HCT116 (cell line): ENCODE data around the gene CAPN1. TPM values are rescaled to one million over a fixed set of nuclear protein-coding genes. Genes with fewer than 3 reads are reported as not detected.

Experiments
- ATAC-seq: fragments of 200-7000 bp; cut with Tn5 transposase; 2 replicates; pipeline ENCODE4 v1.9.1; 2020; ENCODE audit warnings: mild to moderate bottlenecking, moderate library complexity
- BruUV-seq: library from RNA; stranded (reverse); fragments of 400-500 nt; replicated peaks from 2 replicates; lab custom pipeline; 2021; lab: Mats Ljungman, UMichigan
- CTCF ChIA-PET: fragments of 300-600 bp; sonication (Branson Sonifier 250); formaldehyde crosslinking; loops from one replicate; lab custom pipeline; 2021; ENCODE audit warnings: antibody characterized with exemption; lab: Charles Lee
- POLR2A ChIA-PET: fragments of 300-600, 350-600 bp; sonication (Branson Sonifier 250); formaldehyde crosslinking; loops from one replicate; lab custom pipeline; 2021; ENCODE audit warnings: antibody characterized with exemption; lab: Charles Lee
- RAD21 ChIA-PET, 2 experiments: fragments of 300-600 bp; sonication (Branson Sonifier 250); formaldehyde crosslinking; loops; one replicate each; lab custom pipeline; 2023; ENCODE audit warnings: low total read pairs in 2 of 2; ENCODE audit not compliant: uncharacterized antibody in 2 of 2, unreplicated experiment in 2 of 2, low non-redundant PET in 1 of 2; lab: Charles Lee
- DNase-seq: peaks from one replicate; pipeline ENCODE4 v3.0.0-alpha.2; 2010; ENCODE audit warnings: low read depth, low spot score
- H2AFZ ChIP-seq: fragments of 200-600 bp; shearing (Covaris generic), sonication (generic); 2 replicates; pipeline ENCODE4 v1.6.1; 2017; ENCODE audit warnings: low read depth, mixed run types, mixed read lengths, antibody characterized with exemption, low read length; ENCODE audit not compliant: poor library complexity, severe bottlenecking
- H3K27ac ChIP-seq: 2 replicates; pipeline ENCODE4 v1.5.1; 2012; ENCODE audit warnings: low read depth, low read length
- H3K27me3 ChIP-seq: fragments of 200-600 bp; sonication (generic); 2 replicates; pipeline ENCODE4 v1.6.1; 2016; ENCODE audit warnings: mixed run types, low read length, mixed read lengths; ENCODE audit not compliant: insufficient read depth
- H3K36me3 ChIP-seq, 2 experiments: fragments of 200-500 bp in 1 of 2; fragments of 200-600 bp in 1 of 2; sonication (Bioruptor generic) in 1 of 2; sonication (generic) in 1 of 2; 2 replicates each; pipeline versions ENCODE4 v1.5.1 to v1.6.1; 2014 to 2016; ENCODE audit warnings: low read length in 2 of 2, inconsistent platforms in 1 of 2, mixed read lengths in 1 of 2, mixed run types in 1 of 2; ENCODE audit not compliant: insufficient read depth in 2 of 2, control insufficient read depth in 1 of 2
- H3K4me1 ChIP-seq, 2 experiments: fragments of 200-600 bp in 1 of 2; sonication (generic) in 1 of 2; 2 replicates each; pipeline versions ENCODE4 v1.5.1 to v1.6.1; 2012 to 2017; ENCODE audit warnings: low read length in 2 of 2, inconsistent platforms in 1 of 2, mild to moderate bottlenecking in 1 of 2, mixed read lengths in 1 of 2, mixed run types in 1 of 2, moderate library complexity in 1 of 2; ENCODE audit not compliant: insufficient read depth in 2 of 2, control insufficient read depth in 1 of 2
- H3K4me2 ChIP-seq: fragments of 200-600 bp; sonication (generic); 2 replicates; pipeline ENCODE4 v1.6.1; 2017; ENCODE audit warnings: mixed run types, low read length, mixed read lengths
- H3K4me3 ChIP-seq, 2 experiments: fragments of 200-600 bp in 1 of 2; sonication (generic) in 1 of 2; replicated peaks in 1 of 2; 2 replicates each; pipeline ENCODE4 v1.5.1; 2011 to 2016; ENCODE audit warnings: low read length in 2 of 2, control low read depth in 1 of 2, low read depth in 1 of 2, mild to moderate bottlenecking in 1 of 2, mixed read lengths in 1 of 2, mixed run types in 1 of 2
- H3K79me2 ChIP-seq: fragments of 200-600 bp; sonication (generic); 2 replicates; pipeline ENCODE4 v1.6.1; 2017; ENCODE audit warnings: mild to moderate bottlenecking, mixed run types, low read length, moderate library complexity, mixed read lengths; ENCODE audit not compliant: insufficient read depth
- H3K9ac ChIP-seq: fragments of 200-600 bp; sonication (generic); 2 replicates; pipeline ENCODE4 v1.6.1; 2016; ENCODE audit warnings: low read length, mixed read lengths
- H3K9me2 ChIP-seq: fragments of 200-600 bp; sonication (generic), shearing (Covaris generic); 2 replicates; pipeline ENCODE4 v1.6.1; 2017; ENCODE audit warnings: mixed run types, mild to moderate bottlenecking, moderate library complexity; ENCODE audit not compliant: insufficient read depth
- H3K9me3 ChIP-seq, 2 experiments: fragments of 200-500 bp in 1 of 2; fragments of 200-600 bp in 1 of 2; sonication (Bioruptor generic) in 1 of 2; sonication (generic) in 1 of 2; 2 replicates each; pipeline ENCODE4 v1.6.1; 2014 to 2017; ENCODE audit warnings: low read length in 2 of 2, mixed read lengths in 2 of 2, inconsistent platforms in 1 of 2, low read depth in 1 of 2, mild to moderate bottlenecking in 1 of 2, mixed run types in 1 of 2, moderate library complexity in 1 of 2; ENCODE audit not compliant: control insufficient read depth in 1 of 2, insufficient read depth in 1 of 2
- H4K20me1 ChIP-seq: fragments of 200-600 bp; sonication (generic), shearing (Covaris generic); 2 replicates; pipeline ENCODE4 v1.6.1; 2017; ENCODE audit warnings: mixed run types, mild to moderate bottlenecking, moderate library complexity; ENCODE audit not compliant: insufficient read depth
- CBX3 ChIP-seq: IDR thresholded peaks from 2 replicates; pipeline ENCODE4 v1.6.1; 2012; ENCODE audit warnings: low read depth
- CEBPB ChIP-seq: IDR thresholded peaks from 2 replicates; pipeline ENCODE4 v1.6.1; 2012; ENCODE audit warnings: low read depth
- EGR1 ChIP-seq: IDR thresholded peaks from 2 replicates; pipeline ENCODE4 v1.6.1; 2012; ENCODE audit warnings: low read depth
- EZH2phosphoT487 ChIP-seq: fragments of 200-600 bp; IDR thresholded peaks from 2 replicates; pipeline ENCODE4 v1.6.1; 2018; ENCODE audit warnings: antibody characterized with exemption, borderline replicate concordance
- FOSL1 ChIP-seq: IDR thresholded peaks from 2 replicates; pipeline ENCODE4 v1.6.1; 2012; ENCODE audit warnings: low read depth
- JUND ChIP-seq: IDR thresholded peaks from 2 replicates; pipeline ENCODE4 v1.6.1; 2012
- MAX ChIP-seq: IDR thresholded peaks from 2 replicates; pipeline ENCODE4 v1.6.1; 2012
- POLR2AphosphoS5 ChIP-seq: IDR thresholded peaks from 2 replicates; pipeline ENCODE4 v1.6.1; 2011; ENCODE audit warnings: mild to moderate bottlenecking, low read depth, low read length, moderate library complexity
- RAD21 ChIP-seq: IDR thresholded peaks from 2 replicates; pipeline ENCODE4 v1.6.1; 2012; ENCODE audit warnings: low read depth, mild to moderate bottlenecking
- REST ChIP-seq: IDR thresholded peaks from 2 replicates; pipeline ENCODE4 v1.6.1; 2012; ENCODE audit warnings: low read depth
- SIN3A ChIP-seq: IDR thresholded peaks from 2 replicates; pipeline ENCODE4 v1.6.1; 2012; ENCODE audit warnings: low read depth
- SP1 ChIP-seq: IDR thresholded peaks from 2 replicates; pipeline ENCODE4 v1.6.1; 2012; ENCODE audit warnings: low read depth
- SRF ChIP-seq: IDR thresholded peaks from 2 replicates; pipeline ENCODE4 v1.6.1; 2012; ENCODE audit warnings: low read depth
- YY1 ChIP-seq: IDR thresholded peaks from 2 replicates; pipeline ENCODE4 v1.6.1; 2011; ENCODE audit warnings: low read length, low read depth, moderate library complexity, mild to moderate bottlenecking; ENCODE audit not compliant: insufficient replicate concordance; ENCODE audit errors: extremely low read depth
- ZFX ChIP-seq: fragments of 450-650 bp; IDR thresholded peaks from 2 replicates; pipeline ENCODE4 v1.6.1; 2017
- ZNF274 ChIP-seq: fragments of 200-500 bp; sonication (Bioruptor generic); IDR thresholded peaks from 2 replicates; pipeline ENCODE4 v1.6.1; 2014; ENCODE audit warnings: mild to moderate bottlenecking, low read depth, low read length, inconsistent platforms
- intact Hi-C: fragments of 100-400 bp; cut with micrococcal nuclease; formaldehyde crosslinking; loops from 2 replicates; pipeline ENCODE4 v1.10.0; 2022
- total RNA-seq: library from RNA; stranded (reverse); gene quantifications from one replicate; pipeline ENCODE4 v1.2.1, GENCODE V29; 2021; ENCODE audit not compliant: unreplicated experiment

The CAPN1 gene
- total RNA-seq, 1 experiment from 2014 or later: 279 TPM

GRCh38 chr11:65187146-65187675, 5.5 kb downstream of the CAPN1 start:
- peaks cover 47% of the 10 kb centered on the region for H3K79me2 ChIP-seq

More at GRCh38 chr11:65187146-65187675, 5.5 kb downstream of the CAPN1 start:
- no peak overlapping the region for H3K4me2 ChIP-seq
- H3K27me3 ChIP-seq: no peaks in the 10 kb centered on the region
- BruUV-seq: no TSS peak
- no peak overlapping the region for H3K9ac ChIP-seq
- no peak for TF ChIP-seq CBX3
- TF ChIP-seq YY1: no peak
- no peak for TF ChIP-seq SRF
- no peak for TF ChIP-seq POLR2AphosphoS5
- no peak for TF ChIP-seq RAD21
- no peak for TF ChIP-seq EGR1
- TF ChIP-seq FOSL1: no peak
- TF ChIP-seq ZNF274: no peak
- no peak for TF ChIP-seq CEBPB
- no peak for TF ChIP-seq MAX
- TF ChIP-seq SP1: no peak
- TF ChIP-seq REST: no peak
- TF ChIP-seq ZFX: no peak
- no peak for TF ChIP-seq SIN3A
- no peak for TF ChIP-seq EZH2phosphoT487
- TF ChIP-seq JUND: no peak
- no peaks in the 10 kb centered on the region for H3K9me3 ChIP-seq
- DNase-seq: no peak
- peaks cover 23 to 51% of the 10 kb centered on the region in 2 experiments; a peak in 3 of 4 replicates for H3K36me3 ChIP-seq
- peaks cover 14 to 24% of the 10 kb centered on the region in 2 experiments for H3K4me1 ChIP-seq
- no peaks in the 10 kb centered on the region for H4K20me1 ChIP-seq
- RAD21 ChIA-PET: no interaction called here
- no peak overlapping the region for H3K27ac ChIP-seq
- H3K9me2 ChIP-seq: no peaks in the 10 kb centered on the region
- POLR2A ChIA-PET: no interaction called here
- CTCF ChIA-PET: no interaction called here
- H2AFZ ChIP-seq: no peak overlapping the region
- ATAC-seq: no peak
- intact Hi-C loops: no loop called here
- no peak overlapping the region for H3K4me3 ChIP-seq
